A549 (cell line): ENCODE measurements around the gene CYP2A13.

ENCODE experiments used
- CBX8 ChIP-seq: fragments of 200-600 bp; sonication (generic); IDR thresholded peaks from 2 replicates; pipeline ENCODE4 v1.6.1; 2016
- CEBPB ChIP-seq, 2 experiments: fragments of >200 bp in 1 of 2; sonication (Bioruptor Twin) in 1 of 2; formaldehyde crosslinking in 1 of 2; IDR thresholded peaks; 2 replicates each; pipeline ENCODE4 v1.6.1; 2012 to 2016
- CHD2 ChIP-seq: fragments of 150-350 bp; IDR thresholded peaks from 2 replicates; pipeline ENCODE4 v1.6.1; 2014; ENCODE audit warnings: low read length; ENCODE audit not compliant: partially characterized antibody
- CTCF ChIP-seq: fragments of >200 bp; sonication (Bioruptor Twin); formaldehyde crosslinking; IDR thresholded peaks from 3 replicates; pipeline ENCODE4 v1.5.1; 2016
- NR3C1 ChIP-seq: fragments of >200 bp; sonication (Bioruptor Twin); formaldehyde crosslinking; IDR thresholded peaks from 3 replicates; pipeline ENCODE4 v1.6.1; 2017
- PBX3 ChIP-seq: IDR thresholded peaks from 2 replicates; pipeline ENCODE4 v1.6.1; 2012
- POLR2A ChIP-seq: IDR thresholded peaks from 2 replicates; pipeline ENCODE4 v1.6.1; 2012; ENCODE audit warnings: mild to moderate bottlenecking, low read length
- TP53 ChIP-seq: fragments of 250-450 bp; sonication (Bioruptor Pico); IDR thresholded peaks from 2 replicates; pipeline ENCODE4 v1.5.0; 2021; ENCODE audit warnings: mild to moderate bottlenecking, moderate library complexity
- TF ChIP-seq, protein P1 (sequence below): IDR thresholded peaks from 2 replicates; pipeline ENCODE4 v1.6.1; 2012

- TF ChIP-seq, protein P1, sequence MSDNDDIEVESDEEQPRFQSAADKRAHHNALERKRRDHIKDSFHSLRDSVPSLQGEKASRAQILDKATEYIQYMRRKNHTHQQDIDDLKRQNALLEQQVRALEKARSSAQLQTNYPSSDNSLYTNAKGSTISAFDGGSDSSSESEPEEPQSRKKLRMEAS, result no peak
- TF ChIP-seq POLR2A (no peak), CTCF (no peak), NR3C1 (no peak), PBX3 (no peak), TP53 (CRISPR knock-in tag) (no peak), CHD2 (no peak), CEBPB (IDR thresholded peaks at IDR 0.05) (no peak), CBX8 (no peak)
Measured at GRCh38 chr19:41096353-41096752, 8.1 kb downstream of the CYP2A13 start.
